Measurements from ENCODE around the gene MOK.
A peak's percentile ranks its signal among the peaks of the same experiment; 100 is the strongest.
"Not testable (repeated sequence)": the region's sequence is repeated elsewhere in the genome, so short reads cannot be mapped to it uniquely, and the experiment has no call there.

Gene MOK

DNA sequence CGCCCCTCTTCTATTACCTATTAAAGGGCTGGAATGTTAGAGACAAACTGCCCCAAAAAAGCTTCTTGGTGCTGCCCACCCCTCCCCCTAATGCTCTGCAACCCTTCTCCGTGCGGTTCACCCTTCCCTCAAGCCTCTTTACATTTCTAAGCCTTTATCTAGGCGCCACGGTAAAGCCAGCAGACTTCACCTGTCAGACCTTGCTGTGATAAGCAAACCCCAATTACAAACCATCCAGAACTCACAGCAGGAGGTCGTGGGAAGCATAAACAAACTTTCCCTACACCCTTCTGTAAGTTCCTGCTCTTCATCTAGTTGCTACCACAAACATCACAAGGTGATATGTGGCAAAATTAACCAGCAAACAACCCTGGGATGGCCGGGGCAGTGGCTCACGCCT, 56.8 kb downstream of the MOK start:
- no peak overlapping the region for H3K4me3 ChIP-seq (ENCODE audit: low read depth, low read length)
- TF ChIP-seq, protein P1, sequence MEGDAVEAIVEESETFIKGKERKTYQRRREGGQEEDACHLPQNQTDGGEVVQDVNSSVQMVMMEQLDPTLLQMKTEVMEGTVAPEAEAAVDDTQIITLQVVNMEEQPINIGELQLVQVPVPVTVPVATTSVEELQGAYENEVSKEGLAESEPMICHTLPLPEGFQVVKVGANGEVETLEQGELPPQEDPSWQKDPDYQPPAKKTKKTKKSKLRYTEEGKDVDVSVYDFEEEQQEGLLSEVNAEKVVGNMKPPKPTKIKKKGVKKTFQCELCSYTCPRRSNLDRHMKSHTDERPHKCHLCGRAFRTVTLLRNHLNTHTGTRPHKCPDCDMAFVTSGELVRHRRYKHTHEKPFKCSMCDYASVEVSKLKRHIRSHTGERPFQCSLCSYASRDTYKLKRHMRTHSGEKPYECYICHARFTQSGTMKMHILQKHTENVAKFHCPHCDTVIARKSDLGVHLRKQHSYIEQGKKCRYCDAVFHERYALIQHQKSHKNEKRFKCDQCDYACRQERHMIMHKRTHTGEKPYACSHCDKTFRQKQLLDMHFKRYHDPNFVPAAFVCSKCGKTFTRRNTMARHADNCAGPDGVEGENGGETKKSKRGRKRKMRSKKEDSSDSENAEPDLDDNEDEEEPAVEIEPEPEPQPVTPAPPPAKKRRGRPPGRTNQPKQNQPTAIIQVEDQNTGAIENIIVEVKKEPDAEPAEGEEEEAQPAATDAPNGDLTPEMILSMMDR (IDR thresholded peaks at IDR 0.05; ENCODE audit: control insufficient read depth, extremely low read depth, insufficient read depth): no peak
- peak; percentile 46 for DNase-seq (ENCODE audit: low read depth)

DNA sequence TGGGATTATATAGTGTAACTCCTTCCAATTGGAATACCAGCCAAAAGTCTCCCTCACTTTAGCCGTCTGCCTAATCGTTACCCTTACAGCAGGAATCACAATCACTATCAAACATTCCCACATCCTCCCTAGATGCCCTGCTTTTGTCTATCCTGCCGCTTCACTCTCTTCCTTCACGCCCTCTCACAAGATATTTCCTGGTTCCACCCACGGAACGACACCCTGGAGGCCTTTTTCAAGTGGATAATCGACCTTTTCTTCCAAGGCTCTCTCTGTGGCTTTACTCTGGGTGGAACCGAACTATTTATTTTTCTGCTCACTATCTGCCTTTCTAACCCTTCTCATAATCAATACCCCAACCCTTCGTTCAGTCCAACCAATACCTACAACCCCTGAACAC, 58.9 kb downstream of the MOK start:
- TF ChIP-seq, protein P1 (IDR thresholded peaks at IDR 0.05; ENCODE audit: control insufficient read depth, extremely low read depth, insufficient read depth): no peak
- no peak overlapping the region for H3K4me3 ChIP-seq (ENCODE audit: low read depth, low read length)
- no peak for DNase-seq (ENCODE audit: low read depth)

GRCh38 chr14:102243795-102244194, 61.2 kb downstream of the MOK start:
- not testable (repeated sequence) for H3K4me3 ChIP-seq (ENCODE audit: low read depth, low read length); DNase-seq (ENCODE audit: low read depth)

DNA sequence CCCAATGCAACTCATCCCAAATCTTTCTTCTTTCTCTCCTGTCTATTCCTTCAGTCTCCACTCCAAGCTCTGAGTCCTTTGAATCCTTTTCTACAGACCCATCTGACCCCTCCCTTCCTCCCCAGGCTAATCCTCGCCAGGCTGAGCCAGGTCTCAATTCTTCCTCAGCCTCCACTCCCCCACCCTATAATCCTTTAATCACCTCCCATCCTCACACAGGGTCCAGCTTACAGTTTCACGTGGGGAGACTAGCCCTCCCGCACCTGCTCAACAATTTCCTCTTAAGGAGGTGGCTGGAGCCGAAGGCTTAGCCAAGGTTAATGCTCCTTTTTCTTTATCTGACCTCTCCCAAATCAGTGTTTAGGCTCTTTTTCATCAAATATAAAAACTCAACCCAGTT, 63.8 kb downstream of the MOK start:
- TF ChIP-seq, protein P1 (IDR thresholded peaks at IDR 0.05; ENCODE audit: control insufficient read depth, extremely low read depth, insufficient read depth): no peak
- no peak overlapping the region for H3K4me3 ChIP-seq (ENCODE audit: low read depth, low read length)
- DNase-seq (ENCODE audit: low read depth): no peak

DNA sequence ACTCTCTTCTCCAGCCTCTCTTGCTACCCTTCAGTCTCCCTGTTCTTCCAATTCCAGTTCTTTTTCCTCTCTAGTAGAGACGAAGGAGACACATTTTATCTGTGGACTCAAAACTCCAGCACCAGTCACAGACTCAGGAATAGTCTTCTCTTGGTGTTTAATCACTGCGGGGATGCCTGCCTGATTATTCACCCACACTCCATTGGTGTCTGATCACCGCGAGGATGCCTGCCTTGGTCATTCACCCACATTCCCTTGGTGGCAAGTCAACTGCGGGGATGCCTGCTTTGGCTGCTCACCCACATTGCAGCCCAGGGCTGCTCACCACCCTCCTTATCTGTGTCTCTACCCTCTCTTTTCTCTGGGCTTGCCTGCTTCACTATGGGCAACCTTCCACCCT, 64.5 kb downstream of the MOK start:
- DNase-seq (ENCODE audit: low read depth); H3K4me3 ChIP-seq (ENCODE audit: low read depth, low read length): not testable (repeated sequence)

- DNase-seq (ENCODE audit: low read depth): no peak
- TF ChIP-seq, protein P1 (IDR thresholded peaks at IDR 0.05; ENCODE audit: control insufficient read depth, extremely low read depth, insufficient read depth): no peak
Observed at GRCh38 chr14:102239231-102239630, 65.7 kb downstream of the MOK start.

GRCh38 chr14:102238766-102239165, 66.2 kb downstream of the MOK start:
- DNase-seq (ENCODE audit: low read depth): no peak
- no peak overlapping the region for H3K4me3 ChIP-seq (ENCODE audit: low read depth, low read length)
- TF ChIP-seq, protein P1 (IDR thresholded peaks at IDR 0.05; ENCODE audit: control insufficient read depth, extremely low read depth, insufficient read depth): no peak

More at GRCh38 chr14:102239231-102239630, 65.7 kb downstream of the MOK start:
- no peak overlapping the region for H3K4me3 ChIP-seq (ENCODE audit: low read depth, low read length)

DNA sequence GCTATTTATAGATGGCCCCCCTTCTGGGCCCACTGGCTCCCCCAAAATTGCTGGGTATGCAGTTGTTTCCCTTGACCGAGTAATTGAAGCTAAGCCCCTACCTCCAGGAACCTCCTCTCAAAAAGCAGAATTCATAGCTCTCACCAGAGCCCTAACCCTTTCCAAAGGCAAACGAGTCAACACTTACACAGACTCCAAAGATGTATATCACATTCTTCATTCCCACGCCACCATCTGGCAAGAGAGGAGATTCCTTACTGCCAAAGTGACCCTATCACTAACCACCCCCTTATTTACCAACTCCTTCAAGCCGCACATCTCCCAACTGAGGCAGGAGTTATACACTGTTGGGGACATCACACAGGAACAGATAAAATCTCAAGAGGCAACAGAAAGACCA, 66.8 kb downstream of the MOK start:
- H3K4me3 ChIP-seq (ENCODE audit: low read depth, low read length): no peak overlapping the region
- TF ChIP-seq, protein P1 (IDR thresholded peaks at IDR 0.05; ENCODE audit: control insufficient read depth, extremely low read depth, insufficient read depth): no peak
- no peak for DNase-seq (ENCODE audit: low read depth)
